T-cell (primary cell): Measurements from ENCODE around the gene STAT4. TPM values are rescaled to one million over a fixed set of nuclear protein-coding genes. Genes with fewer than 3 reads are reported as not detected.
"Not testable (repeated sequence)": the region's sequence is repeated elsewhere in the genome, so short reads cannot be mapped to it uniquely, and the experiment has no call there.

Experiments used
- ATAC-seq, 4 experiments: fragments of 200-7000 bp in 3 of 4; fragments of 150-1000 bp in 1 of 4; cut with Tn5 transposase; replicated peaks in 1 of 4; 1 replicate in 3 of 4; 2 replicates in 1 of 4; pipeline ENCODE4 v1.10.0; 2021; ENCODE audit warnings: moderate library complexity in 3 of 4, mild to moderate bottlenecking in 2 of 4, moderate number of reproducible peaks in 1 of 4
- CTCF ChIA-PET, 2 donors: fragments of 300-600 bp; sonication (Branson Sonifier 250); formaldehyde crosslinking; loops; one replicate each; lab custom pipeline; 2022; ENCODE audit warnings: antibody characterized with exemption in 2 of 2; lab: Charles Lee
- POLR2A ChIA-PET, 2 donors: fragments of 300-600 bp; sonication (Branson Sonifier 250); formaldehyde crosslinking; loops; one replicate each; lab custom pipeline; 2022; ENCODE audit warnings: antibody characterized with exemption in 2 of 2; lab: Charles Lee
- DNase-seq, 35 experiments: peaks; one replicate each; pipeline versions ENCODE4 v3.0.0 to v3.0.0-alpha.2; 2013 to 2023
- H3K27ac ChIP-seq: one replicate; pipeline ENCODE4 v1.5.1; 2013; ENCODE audit warnings: low read length
- H3K27me3 ChIP-seq, 2 experiments: replicated peaks in 1 of 2; 1 replicate in 1 of 2; 2 replicates in 1 of 2; pipeline versions ENCODE4 v1.6.1 to v1.7.0; 2013; ENCODE audit warnings: low read length in 1 of 2, mixed read lengths in 1 of 2; ENCODE audit not compliant: control insufficient read depth in 2 of 2, insufficient read depth in 2 of 2; ENCODE audit errors: extremely low read depth in 1 of 2
- H3K36me3 ChIP-seq, 2 donors: 1 replicate in 1 of 2; 2 replicates in 1 of 2; pipeline versions ENCODE4 v1.6.1 to v1.7.0; 2013; ENCODE audit warnings: low read length in 1 of 2; ENCODE audit not compliant: control insufficient read depth in 2 of 2, insufficient read depth in 1 of 2; ENCODE audit errors: extremely low read depth in 1 of 2
- H3K4me1 ChIP-seq, 2 experiments: 1 replicate in 1 of 2; 2 replicates in 1 of 2; pipeline versions ENCODE4 v1.6.1 to v1.7.0; 2013; ENCODE audit warnings: low read length in 2 of 2, mixed read lengths in 1 of 2; ENCODE audit not compliant: insufficient read depth in 2 of 2, control insufficient read depth in 1 of 2; ENCODE audit errors: extremely low read depth in 1 of 2
- H3K4me3 ChIP-seq, 2 donors: 1 replicate in 1 of 2; 2 replicates in 1 of 2; pipeline versions ENCODE4 v1.5.1 to v1.7.0; 2013; ENCODE audit warnings: mild to moderate bottlenecking in 2 of 2, low read length in 1 of 2, moderate library complexity in 1 of 2; ENCODE audit not compliant: control insufficient read depth in 1 of 2; ENCODE audit errors: extremely low read depth in 1 of 2
- H3K9me3 ChIP-seq: 2 replicates; pipeline ENCODE4 v1.7.0; 2013
- H3K27ac Mint-ChIP-seq, 2 donors: one replicate each; pipeline ENCODE4 v1.8.0; 2020 to 2021; ENCODE audit warnings: mild to moderate bottlenecking in 2 of 2, mixed read lengths in 2 of 2
- H3K27me3 Mint-ChIP-seq, 2 donors: one replicate each; pipeline ENCODE4 v1.8.0; 2021 to 2022; ENCODE audit warnings: mixed read lengths in 2 of 2
- H3K36me3 Mint-ChIP-seq: one replicate; pipeline ENCODE4 v1.8.0; 2021; ENCODE audit warnings: mixed read lengths
- H3K4me1 Mint-ChIP-seq, 3 donors: one replicate each; pipeline ENCODE4 v1.8.0; 2020 to 2022; ENCODE audit warnings: mixed read lengths in 3 of 3, mild to moderate bottlenecking in 1 of 3
- H3K4me3 Mint-ChIP-seq, 3 donors: one replicate each; pipeline ENCODE4 v1.8.0; 2020 to 2022; ENCODE audit warnings: mild to moderate bottlenecking in 3 of 3, mixed read lengths in 3 of 3, moderate library complexity in 3 of 3
- H3K9me3 Mint-ChIP-seq, 3 donors: one replicate each; pipeline ENCODE4 v1.8.0; 2020 to 2022; ENCODE audit warnings: mixed read lengths in 3 of 3
- WGBS: methylation state at CpG from one replicate; pipeline ENCODE4 v1.1.5; 2013; ENCODE audit warnings: missing lambda C conversion rate; ENCODE audit not compliant: insufficient coverage; 5-methylcytosine and 5-hydroxymethylcytosine counted together
- total RNA-seq, 35 experiments: library from RNA in 6 of 35; stranded (reverse) in 6 of 35; fragments of 120-200 nt in 1 of 35; gene quantifications; one replicate each; pipeline versions ENCODE4 v1.2.1 to v1.2.4 and lab custom pipeline; 2013 to 2026

Gene STAT4
- total RNA-seq, 5 donors from 2014 or later (not counting 1 experiment from before 2014, with no cell fraction given): 79.5 to 141 (median 91.7) TPM

- POLR2A ChIA-PET: interaction anchor here in 1 of 2 donors (0.6 to 0.7 kb wide), 3 partner anchors 9 to 141 kb away, joined by 3 read pairs; no protein-coding TSS in a partner anchor
- peaks cover 59 to 84% (median 65%) of the 10 kb centered on the region in 3 donors for H3K4me1 Mint-ChIP-seq
These were observed 154.4 kb downstream of the STAT4 start for GRCh38 chr2:190996338-190996946.

GRCh38 chr2:190995315-190995714 is 155.5 kb downstream of the STAT4 start:
- H3K4me3 Mint-ChIP-seq: peak overlapping the region in 1 of 3 donors; percentile 37
- H3K27me3 Mint-ChIP-seq, POLR2A ChIA-PET, DNase-seq, H3K27ac ChIP-seq, ATAC-seq, H3K27me3 ChIP-seq, H3K4me1 ChIP-seq, H3K9me3 Mint-ChIP-seq, H3K4me3 ChIP-seq, H3K9me3 ChIP-seq: not testable (repeated sequence)
- WGBS: no CpG with 5 or more reads among the region's 3 CpGs
- peak overlapping the region; percentile 79 to 85 for H3K27ac Mint-ChIP-seq
- peaks cover 78% of the 10 kb centered on the region for H3K36me3 Mint-ChIP-seq
- CTCF ChIA-PET: interaction anchor here in 1 of 2 donors (0.9 kb wide), 1 partner anchor 28 kb away, joined by 3 read pairs; no protein-coding TSS in a partner anchor
- H3K36me3 ChIP-seq: peaks cover 20 to 97% of the 10 kb centered on the region in 2 donors
- peaks cover 51 to 81% (median 54%) of the 10 kb centered on the region in 3 donors for H3K4me1 Mint-ChIP-seq

More at GRCh38 chr2:190996338-190996946, 154.4 kb downstream of the STAT4 start:
- no peaks in the 10 kb centered on the region for H3K27me3 ChIP-seq
- WGBS: 100% methylated on average over 4 of the region's 5 CpGs
- H3K27ac ChIP-seq: peak overlapping the region; percentile 9
- H3K9me3 ChIP-seq: no peaks in the 10 kb centered on the region
- peaks cover 20 to 97% of the 10 kb centered on the region in 2 donors for H3K36me3 ChIP-seq
- peaks cover 77% of the 10 kb centered on the region for H3K36me3 Mint-ChIP-seq
- peak overlapping the region; percentile 79 to 85 for H3K27ac Mint-ChIP-seq
- peak in 24 of 35 experiments; percentile 13 to 65 (median 26) for DNase-seq
- no peaks in the 10 kb centered on the region for H3K27me3 Mint-ChIP-seq
- H3K4me3 ChIP-seq: no peak overlapping the region
- CTCF ChIA-PET: interaction anchor here in 1 of 2 donors (0.8 to 1.5 kb wide), 2 partner anchors 16 to 55 kb away, joined by 3 to 5 read pairs; no protein-coding TSS in a partner anchor
- no peak overlapping the region for H3K4me3 Mint-ChIP-seq
- ATAC-seq: peak; percentile 60 to 82 (median 80)
- H3K4me1 ChIP-seq: no peaks in the 10 kb centered on the region
- H3K9me3 Mint-ChIP-seq: no peaks in the 10 kb centered on the region

- Mint-ChIP-seq H3K27ac (peak overlapping the region; percentile 37 to 78), H3K9me3 (no peaks in the 10 kb centered on the region), H3K27me3 (no peaks in the 10 kb centered on the region), H3K36me3 (peaks cover 77% of the 10 kb centered on the region), H3K4me3 (no peak overlapping the region), H3K4me1 (peaks cover 44 to 77% (median 51%) of the 10 kb centered on the region in 3 donors)
- 100% methylated on average over 7 of the region's 7 CpGs for WGBS
- Histone ChIP-seq H3K4me1 (no peaks in the 10 kb centered on the region), H3K4me3 (no peak overlapping the region), H3K36me3 (peaks cover 23 to 97% of the 10 kb centered on the region in 2 donors), H3K27me3 (no peaks in the 10 kb centered on the region), H3K9me3 (no peaks in the 10 kb centered on the region), H3K27ac (no peak overlapping the region)
- ChIA-PET CTCF (interaction anchor here in 1 of 2 donors (1.1 kb wide), 1 partner anchor 41 kb away, joined by 3 read pairs; no protein-coding TSS in a partner anchor), POLR2A (interaction anchor here in 1 of 2 donors (1.1 kb wide), 1 partner anchor 333 kb away, joined by 3 read pairs; no protein-coding TSS in a partner anchor)
- ATAC-seq: no peak
- no peak for DNase-seq
These were observed 156.6 kb downstream of the STAT4 start for GRCh38 chr2:190994148-190994547.

GRCh38 chr2:190993292-190993643 is 157.5 kb downstream of the STAT4 start:
- Mint-ChIP-seq H3K27ac (peak overlapping the region; percentile 24 to 78), H3K27me3 (no peaks in the 10 kb centered on the region), H3K9me3 (no peaks in the 10 kb centered on the region), H3K4me3 (no peak overlapping the region), H3K4me1 (peaks cover 42 to 79% (median 51%) of the 10 kb centered on the region in 3 donors), H3K36me3 (peaks cover 80% of the 10 kb centered on the region)
- peaks cover 27 to 97% of the 10 kb centered on the region in 2 donors for H3K36me3 ChIP-seq
- H3K9me3 ChIP-seq: no peaks in the 10 kb centered on the region
- no peak overlapping the region for H3K27ac ChIP-seq
- H3K27me3 ChIP-seq: no peaks in the 10 kb centered on the region
- WGBS: 92% methylated on average over 2 of the region's 6 CpGs
- ATAC-seq (no peak), DNase-seq (no peak)
- CTCF ChIA-PET: interaction anchor here (0.7 to 1.1 kb wide), 3 partner anchors 42 to 1108 kb away, joined by 3 to 4 read pairs (median 4); no protein-coding TSS in a partner anchor
- no peaks in the 10 kb centered on the region for H3K4me1 ChIP-seq
- no peak overlapping the region for H3K4me3 ChIP-seq
- POLR2A ChIA-PET: interaction anchor here (0.6 to 0.7 kb wide), 4 partner anchors 18 to 142 kb away, joined by 3 read pairs; no protein-coding TSS in a partner anchor

- no CpG with 5 or more reads among the region's 6 CpGs for WGBS
- Histone ChIP-seq H3K27ac (no peak overlapping the region), H3K9me3 (no peaks in the 10 kb centered on the region), H3K36me3 (peaks cover 34 to 97% of the 10 kb centered on the region in 2 donors), H3K27me3 (no peaks in the 10 kb centered on the region), H3K4me1 (peaks cover 0 to 10% of the 10 kb centered on the region in 2 experiments), H3K4me3 (no peak overlapping the region)
- H3K9me3 Mint-ChIP-seq: no peaks in the 10 kb centered on the region
- no peaks in the 10 kb centered on the region for H3K27me3 Mint-ChIP-seq
- H3K4me1 Mint-ChIP-seq: peaks cover 41 to 74% (median 45%) of the 10 kb centered on the region in 3 donors
- ChIA-PET CTCF (no interaction called here), POLR2A (interaction anchor here in 1 of 2 donors (0.6 kb wide), 1 partner anchor 30 kb away, joined by 4 read pairs; no protein-coding TSS in a partner anchor)
- peaks cover 75% of the 10 kb centered on the region for H3K36me3 Mint-ChIP-seq
- DNase-seq: no peak
- peak overlapping the region; percentile 34 to 76 for H3K27ac Mint-ChIP-seq
- no peak for ATAC-seq
- H3K4me3 Mint-ChIP-seq: peak overlapping the region in 1 of 3 donors; percentile 13
These were observed 160.7 kb downstream of the STAT4 start for GRCh38 chr2:190990132-190990531.

GRCh38 chr2:190988910-190989309 is 161.9 kb downstream of the STAT4 start:
- Mint-ChIP-seq H3K27ac (peak overlapping the region; percentile 55 to 67), H3K9me3 (no peaks in the 10 kb centered on the region), H3K4me1 (peaks cover 43 to 77% (median 45%) of the 10 kb centered on the region in 3 donors), H3K27me3 (no peaks in the 10 kb centered on the region), H3K4me3 (no peak overlapping the region), H3K36me3 (peaks cover 78% of the 10 kb centered on the region)
- Histone ChIP-seq H3K4me3 (no peak overlapping the region), H3K27me3 (no peaks in the 10 kb centered on the region), H3K9me3 (no peaks in the 10 kb centered on the region), H3K36me3 (peaks cover 30 to 98% of the 10 kb centered on the region in 2 donors), H3K4me1 (peaks cover 0 to 10% of the 10 kb centered on the region in 2 experiments), H3K27ac (peak overlapping the region; percentile 1)
- ChIA-PET CTCF (interaction anchor here in 1 of 2 donors (0.7 kb wide), 1 partner anchor 56 kb away, joined by 3 read pairs; no protein-coding TSS in a partner anchor), POLR2A (interaction anchor here in 1 of 2 donors (0.6 kb wide), 2 partner anchors 25 to 1215 kb away, joined by 4 read pairs; no protein-coding TSS in a partner anchor)
- DNase-seq (no peak), ATAC-seq (no peak)
- 85% methylated on average over 2 of the region's 3 CpGs for WGBS
